A673 (cell line): ENCODE measurements around the gene OR2L2. TPM values are rescaled to one million over a fixed set of nuclear protein-coding genes. Genes with fewer than 3 reads are reported as not detected.

Experiments
- Bru-seq: library from RNA; stranded (reverse); fragments of 400-500 nt; gene quantifications from one replicate; lab custom pipeline; 2021; lab: Mats Ljungman, UMichigan
- BruChase-seq, 2 experiments: library from RNA; stranded (reverse); fragments of 400-500 nt; gene quantifications; one replicate each; lab custom pipeline; 2021; lab: Mats Ljungman, UMichigan
- BruUV-seq: library from RNA; stranded (reverse); fragments of 400-500 nt; replicated peaks from 2 replicates; lab custom pipeline; 2021; lab: Mats Ljungman, UMichigan
- CTCF ChIA-PET: fragments of 300-600 bp; sonication (Branson Sonifier 250); formaldehyde crosslinking; loops from one replicate; lab custom pipeline; 2022; ENCODE audit warnings: antibody characterized with exemption; lab: Charles Lee
- POLR2A ChIA-PET: fragments of 300-600 bp; sonication (Branson Sonifier 250); formaldehyde crosslinking; loops from one replicate; lab custom pipeline; 2022; ENCODE audit warnings: antibody characterized with exemption; ENCODE audit not compliant: low non-redundant PET; lab: Charles Lee
- DNase-seq: peaks from one replicate; pipeline ENCODE4 v3.0.0-alpha.2; 2015; ENCODE audit warnings: low spot score
- H3K27ac ChIP-seq: fragments of 200-600 bp; sonication (generic); 2 replicates; pipeline ENCODE4 v1.5.1; 2016; ENCODE audit warnings: mixed run types, low read depth, mild to moderate bottlenecking, mixed read lengths, antibody characterized with exemption, low read length; ENCODE audit not compliant: poor library complexity, severe bottlenecking
- H3K27me3 ChIP-seq: fragments of 200-600 bp; sonication (generic); replicated peaks from 2 replicates; pipeline ENCODE4 v1.6.1; 2017; ENCODE audit warnings: mixed run types, low read depth, mild to moderate bottlenecking, mixed read lengths, antibody characterized with exemption, low read length; ENCODE audit not compliant: insufficient read depth, poor library complexity
- H3K36me3 ChIP-seq: fragments of 200-600 bp; sonication (generic); 2 replicates; pipeline ENCODE4 v1.6.1; 2016; ENCODE audit warnings: mixed run types, mild to moderate bottlenecking, mixed read lengths, antibody characterized with exemption, low read length; ENCODE audit not compliant: insufficient read depth, poor library complexity, severe bottlenecking
- H3K4me1 ChIP-seq: fragments of 200-600 bp; sonication (generic); 2 replicates; pipeline ENCODE4 v1.6.1; 2017; ENCODE audit warnings: mixed run types, mild to moderate bottlenecking, mixed read lengths, antibody characterized with exemption, low read length; ENCODE audit not compliant: insufficient read depth, poor library complexity, severe bottlenecking
- H3K4me3 ChIP-seq: fragments of 200-600 bp; sonication (generic); 2 replicates; pipeline ENCODE4 v1.5.1; 2016; ENCODE audit warnings: low read depth, mixed run types, mild to moderate bottlenecking, mixed read lengths, low read length; ENCODE audit not compliant: poor library complexity, severe bottlenecking
- H3K9me3 ChIP-seq: fragments of 200-600 bp; sonication (generic); 2 replicates; pipeline ENCODE4 v1.6.1; 2016; ENCODE audit warnings: mixed run types, low read depth, mild to moderate bottlenecking, mixed read lengths, antibody characterized with exemption, low read length; ENCODE audit not compliant: poor library complexity, severe bottlenecking
- EZH2 ChIP-seq: fragments of 200-600 bp; sonication (generic); IDR thresholded peaks from 2 replicates; pipeline ENCODE4 v1.6.1; 2017; ENCODE audit warnings: borderline replicate concordance, low read depth, mild to moderate bottlenecking, mixed read lengths, antibody characterized with exemption, low read length; ENCODE audit not compliant: poor library complexity, severe bottlenecking
- intact Hi-C: fragments of 100-400 bp; cut with micrococcal nuclease; formaldehyde crosslinking; loops from one replicate; pipeline ENCODE4 v1.10.0; 2022; ENCODE audit not compliant: unreplicated experiment
- long read RNA-seq: library from polyadenylated mRNA; stranded (forward); transcript quantifications from one replicate; pipeline ENCODE4 v2.0.0, GENCODE V29; 2022
- total RNA-seq: library from RNA; stranded (reverse); gene quantifications from 2 replicates; pipeline ENCODE4 v1.2.3, GENCODE V29; 2021
- TF ChIP-seq, protein P1 (sequence below): fragments of 300-800, 200-600 bp; sonication (generic); conservative IDR thresholded peaks from 2 replicates; pipeline ENCODE4 v1.5.1; 2017; ENCODE audit warnings: low read depth, mild to moderate bottlenecking, antibody characterized with exemption, low read length, moderate library complexity, mixed read lengths

Gene OR2L2, protein sequence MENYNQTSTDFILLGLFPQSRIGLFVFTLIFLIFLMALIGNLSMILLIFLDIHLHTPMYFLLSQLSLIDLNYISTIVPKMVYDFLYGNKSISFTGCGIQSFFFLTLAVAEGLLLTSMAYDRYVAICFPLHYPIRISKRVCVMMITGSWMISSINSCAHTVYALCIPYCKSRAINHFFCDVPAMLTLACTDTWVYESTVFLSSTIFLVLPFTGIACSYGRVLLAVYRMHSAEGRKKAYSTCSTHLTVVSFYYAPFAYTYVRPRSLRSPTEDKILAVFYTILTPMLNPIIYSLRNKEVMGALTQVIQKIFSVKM
- total RNA-seq (0.13 TPM in 1 of 2 replicates, not detected in the other), Bru-seq, nascent RNA (percentile 2 among the genes with signal in this experiment), BruChase-seq, experiment 1, labeled RNA remaining after a 2-hour chase (not detected), BruChase-seq, experiment 2, labeled RNA remaining after a 6-hour chase (not detected)
- long read RNA-seq: 0 reads

DNA sequence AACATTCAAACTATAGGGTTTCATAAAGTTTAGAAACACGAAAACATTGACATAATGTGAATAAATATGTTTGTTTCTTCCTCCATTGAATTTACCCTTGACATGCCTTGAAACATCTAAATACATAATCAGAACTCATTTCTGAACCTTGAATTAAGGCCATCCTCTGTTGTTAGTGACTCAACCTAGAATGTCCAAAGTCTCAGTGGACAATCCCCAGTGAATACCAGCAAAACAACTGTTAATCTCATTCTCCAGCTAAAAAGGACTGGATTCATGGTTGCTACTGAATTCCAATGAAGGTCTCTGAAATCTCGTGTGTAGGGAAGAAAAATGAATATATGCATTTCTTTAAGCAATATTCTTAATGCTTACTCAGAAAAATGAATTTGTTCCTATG lies at the start of gene OR2L2:
OR2L2 (plus strand) TSS at position 301 of the 400 bp plus-strand sequence. CDS start 8,198 bp downstream, outside the sequence.
- TF ChIP-seq EZH2: no peak
- TF ChIP-seq, protein P1, sequence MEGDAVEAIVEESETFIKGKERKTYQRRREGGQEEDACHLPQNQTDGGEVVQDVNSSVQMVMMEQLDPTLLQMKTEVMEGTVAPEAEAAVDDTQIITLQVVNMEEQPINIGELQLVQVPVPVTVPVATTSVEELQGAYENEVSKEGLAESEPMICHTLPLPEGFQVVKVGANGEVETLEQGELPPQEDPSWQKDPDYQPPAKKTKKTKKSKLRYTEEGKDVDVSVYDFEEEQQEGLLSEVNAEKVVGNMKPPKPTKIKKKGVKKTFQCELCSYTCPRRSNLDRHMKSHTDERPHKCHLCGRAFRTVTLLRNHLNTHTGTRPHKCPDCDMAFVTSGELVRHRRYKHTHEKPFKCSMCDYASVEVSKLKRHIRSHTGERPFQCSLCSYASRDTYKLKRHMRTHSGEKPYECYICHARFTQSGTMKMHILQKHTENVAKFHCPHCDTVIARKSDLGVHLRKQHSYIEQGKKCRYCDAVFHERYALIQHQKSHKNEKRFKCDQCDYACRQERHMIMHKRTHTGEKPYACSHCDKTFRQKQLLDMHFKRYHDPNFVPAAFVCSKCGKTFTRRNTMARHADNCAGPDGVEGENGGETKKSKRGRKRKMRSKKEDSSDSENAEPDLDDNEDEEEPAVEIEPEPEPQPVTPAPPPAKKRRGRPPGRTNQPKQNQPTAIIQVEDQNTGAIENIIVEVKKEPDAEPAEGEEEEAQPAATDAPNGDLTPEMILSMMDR: no peak
- no peaks in the 10 kb centered on the region for H3K4me1 ChIP-seq
- no peak within 1 kb of the TSS for H3K4me3 ChIP-seq
- intact Hi-C loops: no loop called here
- H3K36me3 ChIP-seq: no peaks in the 10 kb centered on the region
- no peaks in the 10 kb centered on the region for H3K27me3 ChIP-seq
- H3K9me3 ChIP-seq: peaks cover 30% of the 10 kb centered on the region
- no peak within 1 kb of the TSS for H3K27ac ChIP-seq
- DNase-seq: no peak
- ChIA-PET CTCF (no interaction called here), POLR2A (no interaction called here)
- no TSS peak for BruUV-seq

DNA sequence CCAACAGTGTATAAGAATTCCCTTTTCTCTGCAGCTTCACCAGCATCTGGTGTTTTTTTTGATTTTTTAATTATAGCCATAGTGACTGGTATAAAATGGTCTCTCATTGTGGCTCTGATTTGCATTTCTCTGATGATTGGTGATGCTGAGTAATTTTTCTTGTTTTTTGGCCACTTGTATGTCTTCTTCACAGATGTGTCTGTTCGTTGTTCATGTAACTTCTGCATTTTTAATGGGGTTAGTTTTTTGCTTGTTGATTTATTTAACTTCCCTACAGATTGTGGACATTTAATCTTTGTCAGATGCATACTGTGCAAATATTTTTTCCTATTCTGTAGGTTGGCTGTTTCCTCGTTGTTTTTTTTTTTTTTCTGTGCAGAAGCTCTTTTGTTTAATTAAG lies 36.9 kb upstream of the OR2L2 start:
- H3K9me3 ChIP-seq: peaks cover 21% of the 10 kb centered on the region
- ChIA-PET POLR2A (no interaction called here), CTCF (no interaction called here)
- DNase-seq: no peak
- intact Hi-C loops: no loop called here
- TF ChIP-seq, protein P1: no peak
- no peak for TF ChIP-seq EZH2
- no peaks in the 10 kb centered on the region for H3K27me3 ChIP-seq
- no TSS peak for BruUV-seq
- H3K27ac ChIP-seq: no peak overlapping the region
- no peaks in the 10 kb centered on the region for H3K36me3 ChIP-seq
- H3K4me1 ChIP-seq: no peaks in the 10 kb centered on the region
- H3K4me3 ChIP-seq: no peak overlapping the region

DNA sequence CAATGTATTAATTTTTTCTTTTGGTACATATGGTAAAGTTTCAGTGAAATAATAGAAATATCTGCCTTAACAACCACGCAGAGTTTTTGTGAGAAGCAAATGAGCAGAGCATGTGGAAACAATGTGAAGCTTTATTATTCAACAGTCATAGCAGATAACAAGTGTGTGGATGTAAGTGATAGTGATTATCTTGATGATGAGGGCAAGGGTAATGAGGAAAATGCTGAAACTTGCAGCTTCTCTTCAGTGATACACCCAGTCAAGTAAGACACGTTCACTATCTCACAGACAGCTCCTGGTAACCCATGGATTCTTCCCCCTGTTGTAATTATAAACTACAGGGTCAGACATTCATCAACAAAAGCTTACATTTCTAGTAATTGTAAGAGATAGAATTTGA lies 31.1 kb upstream of the OR2L2 start:
- no peak overlapping the region for H3K4me3 ChIP-seq
- BruUV-seq: no TSS peak
- H3K27me3 ChIP-seq: no peaks in the 10 kb centered on the region
- TF ChIP-seq, protein P1: no peak
- TF ChIP-seq EZH2: no peak
- no peak overlapping the region for H3K27ac ChIP-seq
- peaks cover 12% of the 10 kb centered on the region for H3K9me3 ChIP-seq
- H3K4me1 ChIP-seq: no peaks in the 10 kb centered on the region
- DNase-seq: no peak
- ChIA-PET CTCF (no interaction called here), POLR2A (no interaction called here)
- intact Hi-C loops: no loop called here
- H3K36me3 ChIP-seq: no peaks in the 10 kb centered on the region
